Epithelial cell of prostate (primary cell): ENCODE measurements around the gene PTPRT.
A peak's percentile ranks its signal among the peaks of the same experiment; 100 is the strongest.

Source experiments
- DNase-seq: peaks from one replicate; pipeline ENCODE4 v3.0.0-alpha.2; 2011; ENCODE audit warnings: low read depth, low spot score
- H3K27ac ChIP-seq: fragments of 450-650 bp; 2 replicates; pipeline ENCODE4 v1.5.1; 2017; ENCODE audit warnings: mild to moderate bottlenecking

The PTPRT gene

GRCh38 chr20:42598581-42598980 lies 591.1 kb downstream of the PTPRT start:
- H3K27ac ChIP-seq: no peak overlapping the region
- no peak for DNase-seq

GRCh38 chr20:42595625-42596024 lies 594.1 kb downstream of the PTPRT start:
- DNase-seq: no peak
- H3K27ac ChIP-seq: no peak overlapping the region

- H3K27ac ChIP-seq: no peak overlapping the region
- no peak for DNase-seq
These were observed 595.0 kb downstream of the PTPRT start for GRCh38 chr20:42594659-42595058.

GRCh38 chr20:42594011-42594410 lies 595.7 kb downstream of the PTPRT start:
- H3K27ac ChIP-seq: no peak overlapping the region
- no peak for DNase-seq

DNA sequence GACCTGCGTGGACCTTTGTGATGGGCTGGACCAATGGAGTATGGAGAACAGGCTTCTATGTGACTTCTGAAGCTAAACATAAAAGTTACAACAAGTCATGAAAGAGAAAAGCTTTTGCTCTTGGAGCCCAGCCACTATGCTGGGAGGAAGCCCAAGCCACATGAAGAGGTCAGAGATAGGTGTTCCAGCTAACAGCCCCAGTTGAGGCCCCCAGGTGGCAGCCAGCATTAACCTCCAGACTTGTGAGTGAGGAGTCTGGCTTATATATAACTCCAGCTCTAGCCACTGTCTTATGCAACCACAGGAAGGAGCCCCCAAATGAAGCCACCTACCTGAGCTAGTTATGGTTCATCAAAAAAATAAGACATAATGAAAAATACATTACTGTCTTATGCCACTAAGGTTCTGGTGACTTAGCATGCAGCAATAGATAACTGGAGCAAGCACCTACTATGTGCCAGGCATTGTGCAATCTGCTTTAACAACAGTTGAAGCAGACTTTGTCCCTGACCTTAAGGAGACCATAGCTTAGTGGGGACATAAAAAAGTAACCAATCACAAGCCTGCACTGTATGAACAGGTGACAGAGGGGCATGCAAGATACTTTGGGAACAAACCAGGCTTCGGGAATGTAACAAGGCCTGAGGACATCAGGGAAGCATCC lies 599.6 kb downstream of the PTPRT start:
- DNase-seq: no peak
- no peak overlapping the region for H3K27ac ChIP-seq

DNA sequence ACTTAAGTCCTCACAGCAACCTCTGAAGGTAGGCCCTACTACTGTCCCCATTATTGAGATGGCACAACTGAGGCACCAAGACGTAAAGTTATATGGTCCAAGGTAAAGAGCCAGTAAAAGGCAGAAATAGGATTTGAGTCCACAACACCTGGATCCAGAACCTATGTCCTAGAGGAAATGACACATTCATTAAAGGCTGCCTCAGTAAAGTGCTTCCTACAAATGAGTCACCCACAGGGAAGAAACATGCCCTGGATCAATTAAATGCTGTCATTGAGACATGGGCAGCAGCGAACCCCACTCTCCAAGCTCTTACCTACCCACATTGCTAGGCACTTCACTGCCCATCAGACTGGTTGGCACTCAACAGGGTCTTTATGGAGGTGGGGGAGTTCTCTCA lies 600.9 kb downstream of the PTPRT start:
- H3K27ac ChIP-seq: no peak overlapping the region
- no peak for DNase-seq

DNA sequence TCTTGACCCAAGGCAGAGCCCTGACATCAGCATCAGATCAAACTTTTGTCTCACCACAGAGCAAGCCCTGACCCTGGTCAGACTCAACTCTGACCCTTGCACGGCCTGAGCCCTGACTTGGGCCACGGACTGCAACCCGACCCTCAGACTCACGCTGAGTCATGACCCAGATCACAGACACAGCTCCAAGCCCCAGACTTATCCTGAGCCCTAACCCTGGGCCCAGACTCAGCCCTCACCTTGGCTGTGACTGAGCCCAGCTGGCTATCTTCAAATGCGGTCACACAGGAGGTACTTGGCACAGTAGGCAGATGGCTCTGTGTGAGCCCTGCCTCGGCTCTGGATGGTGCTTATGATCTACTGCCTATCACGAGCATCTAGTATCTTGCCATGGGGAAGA lies 602.3 kb downstream of the PTPRT start:
- no peak for DNase-seq
- no peak overlapping the region for H3K27ac ChIP-seq

GRCh38 chr20:42581311-42581710 lies 608.4 kb downstream of the PTPRT start:
- no peak overlapping the region for H3K27ac ChIP-seq
- no peak for DNase-seq

DNA sequence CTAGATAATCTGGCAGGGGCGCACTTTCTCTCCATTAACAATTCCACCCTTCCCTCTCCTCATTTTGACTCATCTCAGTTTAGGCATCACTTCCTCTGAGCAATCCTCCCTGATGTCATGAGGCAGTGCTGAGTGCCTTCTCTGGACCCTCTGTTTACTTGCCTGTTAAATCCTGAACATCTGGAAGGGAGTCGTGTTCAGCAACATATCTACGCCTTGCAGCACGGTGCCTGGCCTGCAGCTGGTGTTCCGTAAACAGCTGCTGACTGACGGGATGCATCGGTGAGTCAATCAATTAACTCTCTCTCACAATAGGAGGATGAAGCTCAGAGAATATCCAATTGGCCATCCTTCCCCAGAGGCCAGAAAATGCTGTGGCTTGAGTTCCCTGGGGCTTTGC lies 613.5 kb downstream of the PTPRT start:
- no peak overlapping the region for H3K27ac ChIP-seq
- no peak for DNase-seq

GRCh38 chr20:42572320-42573016 lies 617.2 kb downstream of the PTPRT start:
- no peak overlapping the region for H3K27ac ChIP-seq
- no peak for DNase-seq

DNA sequence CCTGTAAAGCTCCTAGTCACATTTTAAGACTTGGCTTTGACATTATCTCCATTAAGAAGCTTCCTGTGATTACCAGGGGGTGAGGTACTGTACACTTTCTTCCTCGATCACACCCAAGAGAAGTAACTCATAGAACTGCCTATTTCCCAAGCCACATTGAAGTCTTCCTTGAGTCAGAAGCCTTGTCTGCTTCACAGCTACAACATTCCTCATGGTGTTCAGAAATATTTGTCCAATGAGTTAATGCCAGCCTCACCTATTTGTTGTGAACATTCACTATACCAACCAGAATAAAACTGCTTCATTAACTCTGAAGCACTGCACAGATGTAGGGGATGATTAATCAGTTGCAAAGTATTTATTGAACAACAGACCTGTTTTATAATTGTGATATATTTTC lies 622.3 kb downstream of the PTPRT start:
- H3K27ac ChIP-seq: peak overlapping the region; percentile 20
- peak; percentile 63 for DNase-seq

GRCh38 chr20:42565235-42565995 lies 624.3 kb downstream of the PTPRT start:
- no peak overlapping the region for H3K27ac ChIP-seq
- DNase-seq: no peak

DNA sequence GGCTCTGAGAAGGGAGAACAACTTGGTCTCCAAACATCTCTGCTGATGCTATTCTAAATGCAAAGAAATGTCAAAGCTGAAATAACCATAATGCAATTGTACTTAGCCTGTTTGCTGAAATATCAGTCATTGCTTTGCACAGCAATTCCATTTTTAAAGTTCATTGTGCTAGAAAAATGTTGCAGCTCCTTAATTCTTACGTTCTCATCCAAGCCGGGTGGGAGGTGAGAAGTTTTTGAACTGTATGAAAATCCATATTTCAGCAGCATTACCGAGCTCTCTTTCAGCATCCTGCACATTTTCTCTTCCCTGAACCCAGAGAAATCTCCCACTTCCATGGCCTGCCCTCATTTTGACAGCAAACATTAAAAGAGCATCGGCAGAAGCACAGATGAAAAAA lies 630.0 kb downstream of the PTPRT start:
- H3K27ac ChIP-seq: no peak overlapping the region
- no peak for DNase-seq

DNA sequence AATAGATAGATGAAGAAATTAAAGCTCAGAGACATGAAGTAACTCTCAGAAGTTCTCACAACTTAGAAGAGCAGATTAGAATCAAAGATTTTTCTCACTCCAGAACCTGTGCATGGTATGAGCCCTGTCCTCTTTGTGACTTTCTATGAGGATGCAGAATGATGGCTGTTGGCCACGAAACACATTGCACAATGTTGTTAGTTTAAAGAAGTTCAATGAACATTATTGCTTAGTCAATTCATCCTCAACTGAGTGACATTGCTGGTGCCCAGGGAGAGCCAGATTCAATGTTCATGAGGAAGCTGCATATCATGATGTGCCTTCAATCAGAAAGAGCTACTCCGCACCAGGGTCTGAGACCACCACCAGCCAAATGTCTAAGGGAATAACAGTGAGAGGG lies 633.1 kb downstream of the PTPRT start:
- no peak overlapping the region for H3K27ac ChIP-seq
- DNase-seq: no peak

GRCh38 chr20:42553374-42553773 lies 636.3 kb downstream of the PTPRT start:
- no peak overlapping the region for H3K27ac ChIP-seq
- no peak for DNase-seq

GRCh38 chr20:42549496-42549895 lies 640.2 kb downstream of the PTPRT start:
- H3K27ac ChIP-seq: no peak overlapping the region
- no peak for DNase-seq

- no peak overlapping the region for H3K27ac ChIP-seq
- no peak for DNase-seq
These were observed 644.8 kb downstream of the PTPRT start for GRCh38 chr20:42544926-42545325.

- no peak overlapping the region for H3K27ac ChIP-seq
- no peak for DNase-seq
These were observed 656.9 kb downstream of the PTPRT start for GRCh38 chr20:42532831-42533230.

DNA sequence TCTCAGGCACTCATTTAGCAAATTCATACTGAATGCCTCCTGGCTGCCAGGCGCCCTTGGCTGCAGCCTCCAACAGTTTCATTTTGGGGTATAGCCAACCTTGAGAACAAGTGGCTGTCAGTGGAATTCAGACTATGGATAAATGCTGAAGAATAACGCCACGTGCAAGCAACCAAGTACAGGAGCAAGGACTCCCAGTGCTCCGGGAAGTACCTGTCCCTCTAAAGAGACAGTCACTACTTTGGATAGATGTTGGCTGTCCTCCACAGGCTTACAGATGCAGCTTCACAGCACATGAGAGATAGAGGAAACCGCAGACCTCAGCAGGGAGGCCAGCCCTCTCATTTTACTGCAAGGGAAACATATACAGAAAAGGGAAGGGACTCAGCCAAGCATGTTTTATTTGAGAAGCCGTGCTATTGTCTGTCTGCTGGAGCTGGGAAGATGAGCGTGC lies 658.2 kb downstream of the PTPRT start:
- no peak for DNase-seq
- H3K27ac ChIP-seq: no peak overlapping the region

DNA sequence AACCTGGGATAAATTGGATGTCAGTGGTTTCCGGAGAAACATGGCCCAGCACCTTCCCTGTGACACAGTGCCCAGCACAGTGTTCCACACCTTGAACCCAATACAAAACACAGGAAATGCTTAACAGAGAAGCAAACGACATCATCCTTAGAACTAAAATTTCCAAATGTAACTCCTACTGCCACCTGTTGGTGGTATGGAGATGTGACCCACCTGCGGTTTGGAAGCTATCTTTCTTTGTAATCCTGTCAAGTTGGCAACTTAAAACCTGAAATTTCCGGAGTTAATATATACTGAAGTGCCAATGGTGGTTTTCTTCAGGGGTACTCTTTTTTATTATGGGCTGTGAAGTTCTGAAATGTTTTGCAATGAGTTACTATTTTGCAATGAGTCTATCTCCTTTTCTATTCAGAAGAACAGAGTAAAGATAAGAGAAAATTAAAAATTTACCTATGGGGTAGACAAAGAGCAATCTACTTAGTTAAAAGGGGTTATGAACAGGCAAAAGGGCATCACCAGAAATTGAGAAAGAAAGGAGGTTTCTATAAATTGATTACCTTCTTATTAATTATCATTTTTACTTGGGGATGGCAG lies 658.8 kb downstream of the PTPRT start:
- DNase-seq: no peak
- no peak overlapping the region for H3K27ac ChIP-seq

- DNase-seq: no peak
- H3K27ac ChIP-seq: no peak overlapping the region
These were observed 659.5 kb downstream of the PTPRT start for GRCh38 chr20:42530191-42530590.
